GM23338 (cell line): ENCODE data around the gene ZNF335. TPM values are rescaled to one million over a fixed set of nuclear protein-coding genes. Genes with fewer than 3 reads are reported as not detected.

Experiments used
- ATAC-seq: fragments of 200-7000 bp; cut with Tn5 transposase; 3 replicates; pipeline ENCODE4 v1.9.1; 2020
- DNase-seq: peaks from one replicate; pipeline ENCODE4 v3.0.0-alpha.2; 2015; ENCODE audit warnings: low spot score
- H2AFZ ChIP-seq: fragments of 200-600 bp; sonication (generic); 2 replicates; pipeline ENCODE4 v1.8.0; 2016; ENCODE audit warnings: antibody characterized with exemption, mild to moderate bottlenecking, moderate library complexity
- H3F3A ChIP-seq: fragments of 200-600 bp; sonication (generic); replicated peaks from 2 replicates; pipeline ENCODE4 v1.8.0; 2017; ENCODE audit warnings: antibody characterized with exemption, mixed run types, low read depth
- H3K27ac ChIP-seq: fragments of 200-600 bp; sonication (generic); 2 replicates; pipeline ENCODE4 v1.6.1; 2016; ENCODE audit warnings: low read depth
- H3K27me3 ChIP-seq: fragments of 200-600 bp; sonication (generic); 2 replicates; pipeline ENCODE4 v1.8.0; 2016; ENCODE audit warnings: mild to moderate bottlenecking, mixed run types, moderate library complexity; ENCODE audit not compliant: insufficient read depth
- H3K36me3 ChIP-seq: fragments of 200-600 bp; sonication (generic); 2 replicates; pipeline ENCODE4 v1.8.0; 2016; ENCODE audit warnings: mild to moderate bottlenecking; ENCODE audit not compliant: insufficient read depth
- H3K4me1 ChIP-seq: fragments of 200-600 bp; sonication (generic); 2 replicates; pipeline ENCODE4 v1.8.0; 2016; ENCODE audit warnings: mild to moderate bottlenecking, moderate library complexity; ENCODE audit not compliant: insufficient read depth
- H3K4me2 ChIP-seq: fragments of 200-600 bp; sonication (generic); 2 replicates; pipeline ENCODE4 v1.7.1; 2017; ENCODE audit warnings: mixed run types
- H3K4me3 ChIP-seq: fragments of 200-600 bp; sonication (generic); 2 replicates; pipeline ENCODE4 v1.6.1; 2016; ENCODE audit warnings: mixed run types
- H3K79me2 ChIP-seq: fragments of 200-600 bp; sonication (generic); replicated peaks from 2 replicates; pipeline ENCODE4 v1.8.0; 2017; ENCODE audit warnings: mild to moderate bottlenecking; ENCODE audit not compliant: insufficient read depth
- H3K9me2 ChIP-seq: fragments of 200-600 bp; sonication (generic); 2 replicates; pipeline ENCODE4 v1.8.0; 2017; ENCODE audit not compliant: insufficient read depth
- H4K20me1 ChIP-seq: fragments of 200-600 bp; sonication (generic); replicated peaks from 2 replicates; pipeline ENCODE4 v1.8.0; 2017; ENCODE audit warnings: mild to moderate bottlenecking; ENCODE audit not compliant: insufficient read depth
- H3K27ac Mint-ChIP-seq: 2 replicates; pipeline ENCODE4 v1.8.0; 2020; ENCODE audit warnings: inconsistent platforms, mild to moderate bottlenecking, moderate library complexity, mixed read lengths
- H3K27me3 Mint-ChIP-seq: 3 replicates; pipeline ENCODE4 v1.8.0; 2022; ENCODE audit warnings: low read depth, mild to moderate bottlenecking, moderate library complexity, mixed read lengths, inconsistent platforms; ENCODE audit not compliant: insufficient read depth, poor library complexity
- H3K36me3 Mint-ChIP-seq: 3 replicates; pipeline ENCODE4 v1.8.0; 2021; ENCODE audit warnings: low read depth, mild to moderate bottlenecking, inconsistent platforms, moderate library complexity, mixed read lengths
- H3K4me1 Mint-ChIP-seq: 3 replicates; pipeline ENCODE4 v1.8.0; 2020; ENCODE audit warnings: mild to moderate bottlenecking, inconsistent platforms, mixed read lengths
- H3K4me3 Mint-ChIP-seq: 3 replicates; pipeline ENCODE4 v1.8.0; 2021; ENCODE audit warnings: moderate library complexity, mild to moderate bottlenecking, inconsistent platforms, mixed read lengths
- H3K9me3 Mint-ChIP-seq: 3 replicates; pipeline ENCODE4 v1.8.0; 2020; ENCODE audit warnings: moderate library complexity, mild to moderate bottlenecking, inconsistent platforms, mixed read lengths
- CREB1 ChIP-seq: fragments of 250-450 bp; sonication (Bioruptor Pico); IDR thresholded peaks from 2 replicates; pipeline ENCODE4 v1.5.0; 2020; ENCODE audit warnings: low read depth, mild to moderate bottlenecking, moderate library complexity
- ETS1 ChIP-seq: IDR thresholded peaks from 2 replicates; pipeline ENCODE4 v1.6.1; 2016; ENCODE audit warnings: antibody characterized with exemption
- EZH2 ChIP-seq: fragments of 200-600 bp; sonication (generic); IDR thresholded peaks from one replicate; pipeline ENCODE4 v1.8.0; 2017; ENCODE audit warnings: antibody characterized with exemption, mild to moderate bottlenecking, low read depth; ENCODE audit not compliant: unreplicated experiment
- EZH2phosphoT487 ChIP-seq: fragments of 200-600 bp; sonication (generic); IDR thresholded peaks from one replicate; pipeline ENCODE4 v1.8.1; 2018; ENCODE audit warnings: antibody characterized with exemption; ENCODE audit not compliant: unreplicated experiment
- JUNB ChIP-seq: IDR thresholded peaks from one replicate; pipeline ENCODE4 v1.6.1; 2016; ENCODE audit warnings: antibody characterized with exemption; ENCODE audit not compliant: unreplicated experiment
- NANOG ChIP-seq: IDR thresholded peaks from 2 replicates; pipeline ENCODE4 v1.6.1; 2016; ENCODE audit warnings: antibody characterized with exemption, borderline replicate concordance
- POLR2AphosphoS5 ChIP-seq: IDR thresholded peaks from 2 replicates; pipeline ENCODE4 v1.6.1; 2016; ENCODE audit warnings: antibody characterized with exemption, low read depth
- REST ChIP-seq: IDR thresholded peaks from one replicate; pipeline ENCODE4 v1.6.1; 2018; ENCODE audit warnings: antibody characterized with exemption; ENCODE audit not compliant: unreplicated experiment
- STAT1 ChIP-seq: IDR thresholded peaks from one replicate; pipeline ENCODE4 v1.6.1; 2016; ENCODE audit warnings: antibody characterized with exemption; ENCODE audit not compliant: unreplicated experiment
- ZNF114 ChIP-seq: fragments of 250-450 bp; sonication (Bioruptor Pico); IDR thresholded peaks from 2 replicates; pipeline ENCODE4 v1.5.0; 2020; ENCODE audit warnings: mild to moderate bottlenecking, moderate library complexity
- ZNF331 ChIP-seq: fragments of 250-450 bp; sonication (Bioruptor Pico); IDR thresholded peaks from 2 replicates; pipeline ENCODE4 v1.5.0; 2020; ENCODE audit warnings: low read depth, mild to moderate bottlenecking, moderate library complexity
- ZNF462 ChIP-seq: fragments of 250-450 bp; sonication (Bioruptor Pico); IDR thresholded peaks from 2 replicates; pipeline ENCODE4 v1.5.0; 2020; ENCODE audit warnings: mild to moderate bottlenecking, moderate library complexity
- polyA plus RNA-seq: library from polyadenylated mRNA; unstranded; fragments of >200 nt; fragmentation: Nextera tagmentation; extraction: Ambion mirVana; gene quantifications from 2 replicates; pipeline ENCODE4 v1.2.1, GENCODE V29; 2016
- total RNA-seq: library from RNA; depleted of rRNA; stranded (reverse); fragments of >200 nt; shearing (Covaris generic); gene quantifications from 2 replicates; pipeline ENCODE4 v1.2.3, GENCODE V29; 2014
- TF ChIP-seq, protein P1 (sequence below), 2 experiments: fragments of 200-600 bp in 1 of 2; sonication (generic) in 1 of 2; conservative IDR thresholded peaks; 2 replicates each; pipeline versions ENCODE4 v1.5.1 to v1.6.1; 2016 to 2017; ENCODE audit warnings: antibody characterized with exemption in 2 of 2, low read depth in 2 of 2, mild to moderate bottlenecking in 2 of 2, moderate library complexity in 1 of 2

The ZNF335 gene
- total and polyA plus RNA-seq, 2 experiments from 2014 or later, result 7.4 to 24.2 TPM

- Histone ChIP-seq H3K27ac (no peak overlapping the region), H2AFZ (no peak overlapping the region), H3K36me3 (no peaks in the 10 kb centered on the region), H3K79me2 (no peaks in the 10 kb centered on the region), H3K4me2 (no peak overlapping the region), H3F3A (peaks cover 16% of the 10 kb centered on the region; the same call in 1 of the 2 replicates), H3K27me3 (no peaks in the 10 kb centered on the region), H3K9me2 (no peaks in the 10 kb centered on the region), H3K4me1 (peaks cover 30% of the 10 kb centered on the region), H4K20me1 (no peaks in the 10 kb centered on the region), H3K4me3 (no peak overlapping the region)
- Mint-ChIP-seq H3K4me3 (no peak overlapping the region), H3K36me3 (no peaks in the 10 kb centered on the region), H3K4me1 (peaks cover 35% of the 10 kb centered on the region), H3K27ac (no peak overlapping the region), H3K9me3 (no peaks in the 10 kb centered on the region; the same call in 2 of the 3 replicates), H3K27me3 (peaks cover 14% of the 10 kb centered on the region)
- DNase-seq (no peak), ATAC-seq (no peak)
- TF ChIP-seq NANOG, result no peak
- TF ChIP-seq EZH2, result no peak
- no peak for TF ChIP-seq ZNF462 (CRISPR knock-in tag)
- no peak for TF ChIP-seq ZNF114 (CRISPR knock-in tag)
- TF ChIP-seq REST, result no peak
- no peak for TF ChIP-seq JUNB
- no peak for TF ChIP-seq STAT1
- TF ChIP-seq ETS1, result no peak
- TF ChIP-seq CREB1 (CRISPR knock-in tag), result no peak
- no peak for TF ChIP-seq ZNF331 (CRISPR knock-in tag)
- no peak for TF ChIP-seq POLR2AphosphoS5
- TF ChIP-seq, protein P1, sequence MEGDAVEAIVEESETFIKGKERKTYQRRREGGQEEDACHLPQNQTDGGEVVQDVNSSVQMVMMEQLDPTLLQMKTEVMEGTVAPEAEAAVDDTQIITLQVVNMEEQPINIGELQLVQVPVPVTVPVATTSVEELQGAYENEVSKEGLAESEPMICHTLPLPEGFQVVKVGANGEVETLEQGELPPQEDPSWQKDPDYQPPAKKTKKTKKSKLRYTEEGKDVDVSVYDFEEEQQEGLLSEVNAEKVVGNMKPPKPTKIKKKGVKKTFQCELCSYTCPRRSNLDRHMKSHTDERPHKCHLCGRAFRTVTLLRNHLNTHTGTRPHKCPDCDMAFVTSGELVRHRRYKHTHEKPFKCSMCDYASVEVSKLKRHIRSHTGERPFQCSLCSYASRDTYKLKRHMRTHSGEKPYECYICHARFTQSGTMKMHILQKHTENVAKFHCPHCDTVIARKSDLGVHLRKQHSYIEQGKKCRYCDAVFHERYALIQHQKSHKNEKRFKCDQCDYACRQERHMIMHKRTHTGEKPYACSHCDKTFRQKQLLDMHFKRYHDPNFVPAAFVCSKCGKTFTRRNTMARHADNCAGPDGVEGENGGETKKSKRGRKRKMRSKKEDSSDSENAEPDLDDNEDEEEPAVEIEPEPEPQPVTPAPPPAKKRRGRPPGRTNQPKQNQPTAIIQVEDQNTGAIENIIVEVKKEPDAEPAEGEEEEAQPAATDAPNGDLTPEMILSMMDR (conservative IDR thresholded peaks at IDR 0.05; ENCODE audit: low read depth in 2 of 2), result no peak
- no peak for TF ChIP-seq EZH2phosphoT487
Observed at GRCh38 chr20:45997187-45997586, 25.2 kb upstream of the ZNF335 start.
